Neuronal stem cell (in vitro differentiated cells): Measurements from ENCODE around the gene CYP8B1.

Experiments
- DNase-seq: peaks from one replicate; pipeline ENCODE4 v3.0.0-alpha.2; 2013; ENCODE audit warnings: low spot score
- H2AFZ ChIP-seq: one replicate; pipeline ENCODE4 v1.6.1; 2013; ENCODE audit warnings: mild to moderate bottlenecking, low read length, inconsistent platforms
- H2AK5ac ChIP-seq: 2 replicates; pipeline ENCODE4 v1.6.1; 2013; ENCODE audit warnings: low read depth, mild to moderate bottlenecking, inconsistent platforms, low read length, moderate library complexity, mixed read lengths
- H2BK120ac ChIP-seq: 2 replicates; pipeline ENCODE4 v1.6.1; 2013; ENCODE audit warnings: low read depth, mild to moderate bottlenecking, inconsistent platforms, low read length, moderate library complexity, mixed read lengths
- H2BK12ac ChIP-seq: one replicate; pipeline ENCODE4 v1.6.1; 2013; ENCODE audit warnings: low read length, inconsistent platforms
- H2BK15ac ChIP-seq: 2 replicates; pipeline ENCODE4 v1.6.1; 2013; ENCODE audit warnings: mild to moderate bottlenecking, low read length, inconsistent platforms, mixed read lengths
- H2BK5ac ChIP-seq: one replicate; pipeline ENCODE4 v1.6.1; 2013; ENCODE audit warnings: inconsistent platforms, mild to moderate bottlenecking, low read length, moderate library complexity
- H3K14ac ChIP-seq: one replicate; pipeline ENCODE4 v1.6.1; 2013; ENCODE audit warnings: low read length, inconsistent platforms
- H3K18ac ChIP-seq: 2 replicates; pipeline ENCODE4 v1.6.1; 2013; ENCODE audit warnings: low read length, inconsistent platforms
- H3K23ac ChIP-seq: 2 replicates; pipeline ENCODE4 v1.6.1; 2013; ENCODE audit warnings: low read depth, mild to moderate bottlenecking, mixed read lengths, low read length, inconsistent platforms; ENCODE audit not compliant: poor library complexity
- H3K27ac ChIP-seq: replicated peaks from 3 replicates; pipeline ENCODE4 v1.5.1; 2013; ENCODE audit warnings: low read length, inconsistent platforms
- H3K27me3 ChIP-seq, 3 experiments: 2 replicates each; pipeline ENCODE4 v1.6.1; 2013; ENCODE audit warnings: low read length in 3 of 3, mild to moderate bottlenecking in 2 of 3, inconsistent platforms in 1 of 3, low read depth in 1 of 3, mixed read lengths in 1 of 3, moderate library complexity in 1 of 3; ENCODE audit not compliant: control insufficient read depth in 3 of 3, insufficient read depth in 3 of 3
- H3K36me3 ChIP-seq, 2 donors: replicated peaks in 1 of 2; 2 replicates each; pipeline ENCODE4 v1.6.1; 2013; ENCODE audit warnings: low read length in 2 of 2; ENCODE audit not compliant: control insufficient read depth in 2 of 2, insufficient read depth in 2 of 2
- H3K4ac ChIP-seq: 2 replicates; pipeline ENCODE4 v1.6.1; 2013; ENCODE audit warnings: inconsistent platforms, mild to moderate bottlenecking, low read length, moderate library complexity
- H3K4me1 ChIP-seq, 2 donors: 1 replicate in 1 of 2; 2 replicates in 1 of 2; pipeline ENCODE4 v1.6.1; 2013; ENCODE audit warnings: low read length in 2 of 2, low read depth in 1 of 2; ENCODE audit not compliant: control insufficient read depth in 2 of 2, insufficient read depth in 1 of 2
- H3K4me2 ChIP-seq: one replicate; pipeline ENCODE4 v1.6.1; 2013; ENCODE audit warnings: mild to moderate bottlenecking, low read length, inconsistent platforms; ENCODE audit not compliant: insufficient read depth, poor library complexity, severe bottlenecking
- H3K4me3 ChIP-seq, 2 donors: 2 replicates each; pipeline ENCODE4 v1.5.1; 2013; ENCODE audit warnings: low read length in 2 of 2, mild to moderate bottlenecking in 2 of 2, inconsistent platforms in 1 of 2, moderate library complexity in 1 of 2
- H3K79me1 ChIP-seq: one replicate; pipeline ENCODE4 v1.6.1; 2013; ENCODE audit warnings: low read depth, mild to moderate bottlenecking, inconsistent platforms, low read length, moderate library complexity
- H3K9ac ChIP-seq: one replicate; pipeline ENCODE4 v1.6.1; 2013; ENCODE audit warnings: mild to moderate bottlenecking, low read depth, low read length, inconsistent platforms; ENCODE audit not compliant: poor library complexity
- H3K9me3 ChIP-seq, 2 donors: replicated peaks in 1 of 2; 2 replicates each; pipeline versions ENCODE3 to v1.6.1; 2013; ENCODE audit warnings: low read length in 2 of 2, mild to moderate bottlenecking in 2 of 2, inconsistent platforms in 1 of 2, low read depth in 1 of 2, mixed read lengths in 1 of 2, moderate library complexity in 1 of 2; ENCODE audit not compliant: control insufficient read depth in 2 of 2, insufficient read depth in 1 of 2
- H4K8ac ChIP-seq: one replicate; pipeline ENCODE4 v1.6.1; 2013; ENCODE audit warnings: low read depth, mild to moderate bottlenecking, inconsistent platforms, low read length, moderate library complexity
- H4K91ac ChIP-seq: one replicate; pipeline ENCODE4 v1.6.1; 2013; ENCODE audit warnings: low read length, low read depth, mild to moderate bottlenecking, inconsistent platforms; ENCODE audit not compliant: poor library complexity
- WGBS, 2 donors: extraction: QIAGEN DNeasy Blood & Tissue Kit; methylation state at CpG; one replicate each; pipeline ENCODE4 v1.1.7; 2013; ENCODE audit warnings: missing lambda C conversion rate in 2 of 2, mixed read lengths in 1 of 2; ENCODE audit not compliant: insufficient read length in 2 of 2, insufficient replicate concordance in 1 of 2; ENCODE audit errors: extremely low coverage in 2 of 2; 5-methylcytosine and 5-hydroxymethylcytosine counted together

CYP8B1 gene

DNA sequence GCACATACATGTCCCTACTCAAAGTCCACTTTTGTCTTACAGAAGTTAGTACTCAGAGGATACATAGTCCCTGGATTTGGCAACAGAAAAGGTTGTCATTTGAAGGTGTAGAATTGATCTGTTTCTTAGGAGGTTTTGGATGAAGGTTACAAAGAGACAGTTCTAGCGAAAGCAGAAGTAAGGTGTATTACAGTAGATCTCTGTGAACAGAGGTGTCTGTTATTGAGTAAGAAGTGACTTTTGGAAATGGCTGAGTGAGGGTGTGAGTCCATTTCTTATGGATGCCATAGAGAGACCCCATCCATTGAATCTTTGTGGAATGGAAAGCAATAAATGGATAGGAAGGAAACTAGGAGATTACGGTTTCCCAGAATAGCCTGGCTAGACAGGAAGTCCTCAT lies 35.9 kb upstream of the CYP8B1 start:
- Histone ChIP-seq H3K4me3 (no peak overlapping the region), H3K4ac (no peak overlapping the region), H2AK5ac (no peak overlapping the region), H3K9ac (no peak overlapping the region), H3K23ac (no peak overlapping the region), H3K9me3 (peaks cover 13 to 18% of the 10 kb centered on the region in 2 donors), H4K91ac (no peak overlapping the region), H3K18ac (no peak overlapping the region), H3K36me3 (no peaks in the 10 kb centered on the region), H3K27me3 (no peaks in the 10 kb centered on the region), H3K79me1 (no peaks in the 10 kb centered on the region), H3K14ac (no peak overlapping the region), H3K27ac (no peak overlapping the region), H2BK5ac (no peak overlapping the region), H2AFZ (no peak overlapping the region), H2BK15ac (no peak overlapping the region), H2BK12ac (no peak overlapping the region), H3K4me1 (peaks cover 0 to 4% of the 10 kb centered on the region in 2 donors), H3K4me2 (no peak overlapping the region), H4K8ac (no peak overlapping the region), H2BK120ac (no peak overlapping the region)
- no peak for DNase-seq
- no CpG with 5 or more reads among the region's 2 CpGs for WGBS, 2 donors

GRCh38 chr3:42908675-42909074 lies 33.0 kb upstream of the CYP8B1 start:
- Histone ChIP-seq H3K27ac (no peak overlapping the region), H3K23ac (no peak overlapping the region), H3K4me2 (no peak overlapping the region), H2AK5ac (no peak overlapping the region), H2BK15ac (no peak overlapping the region), H2BK12ac (no peak overlapping the region), H3K79me1 (no peaks in the 10 kb centered on the region), H3K4ac (no peak overlapping the region), H3K9me3 (peaks cover 3 to 5% of the 10 kb centered on the region in 2 donors), H2AFZ (no peak overlapping the region), H3K14ac (no peak overlapping the region), H3K27me3 (no peaks in the 10 kb centered on the region), H3K36me3 (no peaks in the 10 kb centered on the region), H2BK5ac (no peak overlapping the region), H3K4me1 (peaks cover 0 to 4% of the 10 kb centered on the region in 2 donors), H4K8ac (no peak overlapping the region), H3K4me3 (no peak overlapping the region), H3K9ac (no peak overlapping the region), H4K91ac (no peak overlapping the region), H3K18ac (peak overlapping the region; percentile 30), H2BK120ac (no peak overlapping the region)
- no peak for DNase-seq
- no CpG with 5 or more reads among the region's 7 CpGs for WGBS, 2 donors

- no peaks in the 10 kb centered on the region for H3K36me3 ChIP-seq
- WGBS, 2 donors, result no CpG with 5 or more reads among the region's 4 CpGs
Measured at GRCh38 chr3:42906848-42907183, 31.1 kb upstream of the CYP8B1 start.

GRCh38 chr3:42906070-42906847 lies 30.6 kb upstream of the CYP8B1 start, which contains the start of gene ZNF662:
TSS of gene ZNF662 (plus strand) at chr3:42906142. CDS start at chr3:42908115, 1,973 bp downstream.
- Histone ChIP-seq H3K4me2 (no peak within 1 kb of the TSS), H3K4ac (no peak within 1 kb of the TSS), H3K4me1 (peaks cover 0 to 4% of the 10 kb centered on the region in 2 donors), H4K8ac (no peak within 1 kb of the TSS), H3K36me3 (no peaks in the 10 kb centered on the region), H3K27ac (no peak within 1 kb of the TSS), H3K14ac (peak within 1 kb of the TSS; percentile 72), H2BK15ac (peak within 1 kb of the TSS; percentile 17), H3K79me1 (no peaks in the 10 kb centered on the region), H2AK5ac (peak within 1 kb of the TSS; percentile 64), H3K27me3 (no peaks in the 10 kb centered on the region), H3K9ac (no peak within 1 kb of the TSS), H3K4me3 (no peak within 1 kb of the TSS), H2BK5ac (no peak within 1 kb of the TSS), H2BK120ac (no peak within 1 kb of the TSS), H2AFZ (no peak within 1 kb of the TSS), H2BK12ac (peak within 1 kb of the TSS; percentile 63), H3K9me3 (peaks cover 0 to 2% of the 10 kb centered on the region in 2 donors), H4K91ac (no peak within 1 kb of the TSS), H3K23ac (peak within 1 kb of the TSS; percentile 37), H3K18ac (peak within 1 kb of the TSS; percentile 84)
- WGBS, 2 donors, result no CpG with 5 or more reads among the region's 59 CpGs
- no peak for DNase-seq

More at GRCh38 chr3:42906848-42907183, 31.1 kb upstream of the CYP8B1 start:
- H3K23ac ChIP-seq, result no peak overlapping the region
- no peak overlapping the region for H2AFZ ChIP-seq
- no peaks in the 10 kb centered on the region for H3K27me3 ChIP-seq
- DNase-seq, result no peak
- H3K4me3 ChIP-seq, result no peak overlapping the region
- H4K8ac ChIP-seq, result no peak overlapping the region
- H2AK5ac ChIP-seq, result no peak overlapping the region
- no peak overlapping the region for H3K4me2 ChIP-seq
- H3K14ac ChIP-seq, result no peak overlapping the region
- H3K4ac ChIP-seq, result no peak overlapping the region
- no peak overlapping the region for H2BK12ac ChIP-seq
- H3K9ac ChIP-seq, result no peak overlapping the region
- no peak overlapping the region for H2BK120ac ChIP-seq
- no peak overlapping the region for H2BK15ac ChIP-seq
- H3K79me1 ChIP-seq, result no peaks in the 10 kb centered on the region
- H4K91ac ChIP-seq, result no peak overlapping the region
- H3K4me1 ChIP-seq, result peaks cover 0 to 4% of the 10 kb centered on the region in 2 donors
- H2BK5ac ChIP-seq, result no peak overlapping the region
- H3K18ac ChIP-seq, result no peak overlapping the region
- H3K27ac ChIP-seq, result no peak overlapping the region
- H3K9me3 ChIP-seq, result peaks cover 0 to 2% of the 10 kb centered on the region in 2 donors
